ENCODE data around the gene PSENEN.

- TF ChIP-seq, protein P1, sequence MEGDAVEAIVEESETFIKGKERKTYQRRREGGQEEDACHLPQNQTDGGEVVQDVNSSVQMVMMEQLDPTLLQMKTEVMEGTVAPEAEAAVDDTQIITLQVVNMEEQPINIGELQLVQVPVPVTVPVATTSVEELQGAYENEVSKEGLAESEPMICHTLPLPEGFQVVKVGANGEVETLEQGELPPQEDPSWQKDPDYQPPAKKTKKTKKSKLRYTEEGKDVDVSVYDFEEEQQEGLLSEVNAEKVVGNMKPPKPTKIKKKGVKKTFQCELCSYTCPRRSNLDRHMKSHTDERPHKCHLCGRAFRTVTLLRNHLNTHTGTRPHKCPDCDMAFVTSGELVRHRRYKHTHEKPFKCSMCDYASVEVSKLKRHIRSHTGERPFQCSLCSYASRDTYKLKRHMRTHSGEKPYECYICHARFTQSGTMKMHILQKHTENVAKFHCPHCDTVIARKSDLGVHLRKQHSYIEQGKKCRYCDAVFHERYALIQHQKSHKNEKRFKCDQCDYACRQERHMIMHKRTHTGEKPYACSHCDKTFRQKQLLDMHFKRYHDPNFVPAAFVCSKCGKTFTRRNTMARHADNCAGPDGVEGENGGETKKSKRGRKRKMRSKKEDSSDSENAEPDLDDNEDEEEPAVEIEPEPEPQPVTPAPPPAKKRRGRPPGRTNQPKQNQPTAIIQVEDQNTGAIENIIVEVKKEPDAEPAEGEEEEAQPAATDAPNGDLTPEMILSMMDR (IDR thresholded peaks at IDR 0.05), result no peak
- TF ChIP-seq POLR2A (IDR thresholded peaks at IDR 0.05) (no peak), POLR2AphosphoS5 (IDR thresholded peaks at IDR 0.05) (no peak)
Observed at GRCh38 chr19:35752746-35753350, 7.4 kb downstream of the PSENEN start.
